Measurements from ENCODE around the gene FANCL.
"Not testable (repeated sequence)": the region's sequence is repeated elsewhere in the genome, so short reads cannot be mapped to it uniquely, and the experiment has no call there.

Gene FANCL

GRCh38 chr2:58206785-58207184 lies 34.3 kb downstream of the FANCL start:
- DNase-seq (ENCODE audit: low spot score): no peak

GRCh38 chr2:58204195-58204959 lies 36.7 kb downstream of the FANCL start:
- no peak for DNase-seq (ENCODE audit: low spot score)

GRCh38 chr2:58203018-58203417 lies 38.1 kb downstream of the FANCL start:
- DNase-seq (ENCODE audit: low spot score): no peak

- no peak for DNase-seq (ENCODE audit: low spot score)
Measured at GRCh38 chr2:58202404-58202803, 38.7 kb downstream of the FANCL start.

GRCh38 chr2:58197894-58198293 lies 43.2 kb downstream of the FANCL start:
- no peak for DNase-seq (ENCODE audit: low spot score)

GRCh38 chr2:58195662-58196061 lies 45.5 kb downstream of the FANCL start:
- no peak for DNase-seq (ENCODE audit: low spot score)

- no peak for DNase-seq (ENCODE audit: low spot score)
Measured at GRCh38 chr2:58194458-58194857, 46.7 kb downstream of the FANCL start.

- DNase-seq (ENCODE audit: low spot score): not testable (repeated sequence)
Measured at GRCh38 chr2:58187022-58187421, 54.1 kb downstream of the FANCL start.

- no peak for DNase-seq (ENCODE audit: low spot score)
Measured at GRCh38 chr2:58186501-58186900, 54.6 kb downstream of the FANCL start.

GRCh38 chr2:58182527-58182926 lies 58.6 kb downstream of the FANCL start:
- DNase-seq (ENCODE audit: low spot score): no peak

GRCh38 chr2:58180635-58181034 lies 60.5 kb downstream of the FANCL start:
- DNase-seq (ENCODE audit: low spot score): no peak

GRCh38 chr2:58180175-58180574 lies 61.0 kb downstream of the FANCL start:
- DNase-seq (ENCODE audit: low spot score): not testable (repeated sequence)

GRCh38 chr2:58177187-58177586 lies 63.9 kb downstream of the FANCL start:
- DNase-seq (ENCODE audit: low spot score): not testable (repeated sequence)

- DNase-seq (ENCODE audit: low spot score): not testable (repeated sequence)
Measured at GRCh38 chr2:58171831-58172230, 69.3 kb downstream of the FANCL start.

GRCh38 chr2:58170334-58170933 lies 70.7 kb downstream of the FANCL start:
- not testable (repeated sequence) for DNase-seq (ENCODE audit: low spot score)

- DNase-seq (ENCODE audit: low spot score): not testable (repeated sequence)
Measured at GRCh38 chr2:58169845-58170244, 71.3 kb downstream of the FANCL start.

- not testable (repeated sequence) for DNase-seq (ENCODE audit: low spot score)
Measured at GRCh38 chr2:58168130-58168529, 73.0 kb downstream of the FANCL start.

- no peak for DNase-seq (ENCODE audit: low spot score)
Measured at GRCh38 chr2:58163913-58164312, 77.2 kb downstream of the FANCL start.

GRCh38 chr2:58158481-58158880 lies 82.6 kb downstream of the FANCL start:
- no peak for DNase-seq (ENCODE audit: low spot score)

- DNase-seq (ENCODE audit: low spot score): no peak
Measured at GRCh38 chr2:58157754-58158153, 83.4 kb downstream of the FANCL start.

GRCh38 chr2:58156780-58157179 lies 84.3 kb downstream of the FANCL start:
- no peak for DNase-seq (ENCODE audit: low spot score)

- DNase-seq (ENCODE audit: low spot score): no peak
Measured at GRCh38 chr2:58155160-58155778, 85.9 kb downstream of the FANCL start.

GRCh38 chr2:58146707-58147106 lies 94.4 kb downstream of the FANCL start:
- DNase-seq (ENCODE audit: low spot score): no peak
